ENCODE measurements around the gene VGLL1. TPM values are rescaled to one million over a fixed set of nuclear protein-coding genes. Genes with fewer than 3 reads are reported as not detected.
A peak's percentile ranks its signal among the peaks of the same experiment; 100 is the strongest.

The VGLL1 gene
- total RNA-seq, 1 donor from 2014 or later, result 0.26 TPM

GRCh38 chrX:136555694-136556093 lies 23.7 kb downstream of the VGLL1 start:
- Histone ChIP-seq H3K36me3 (ENCODE audit: control insufficient read depth, insufficient read depth, low read length) (no peaks in the 10 kb centered on the region), H3K4me3 (ENCODE audit: low read depth, low read length) (no peak overlapping the region), H3K27me3 (ENCODE audit: control insufficient read depth, insufficient read depth, low read length) (no peaks in the 10 kb centered on the region)
- FAIRE-seq, result no peak
- TF ChIP-seq CTCF (IDR thresholded peaks at IDR 0.05; ENCODE audit: insufficient read depth, low read length, severe bottlenecking), result no peak
- no peak for DNase-seq (ENCODE audit: low read depth)

GRCh38 chrX:136572030-136572429 lies 40.0 kb downstream of the VGLL1 start:
- FAIRE-seq (no peak), DNase-seq (ENCODE audit: low read depth) (no peak)
- no peak for TF ChIP-seq CTCF (IDR thresholded peaks at IDR 0.05; ENCODE audit: insufficient read depth, low read length, severe bottlenecking)
- Histone ChIP-seq H3K36me3 (ENCODE audit: control insufficient read depth, insufficient read depth, low read length) (no peaks in the 10 kb centered on the region), H3K27me3 (ENCODE audit: control insufficient read depth, insufficient read depth, low read length) (no peaks in the 10 kb centered on the region), H3K4me3 (ENCODE audit: low read depth, low read length) (no peak overlapping the region)

- no peak for FAIRE-seq
- no peak overlapping the region for H3K4me3 ChIP-seq (ENCODE audit: low read depth, low read length)
- TF ChIP-seq CTCF (IDR thresholded peaks at IDR 0.05; ENCODE audit: insufficient read depth, low read length, severe bottlenecking), result no peak
- H3K27me3 ChIP-seq (ENCODE audit: control insufficient read depth, insufficient read depth, low read length), result no peaks in the 10 kb centered on the region
- no peaks in the 10 kb centered on the region for H3K36me3 ChIP-seq (ENCODE audit: control insufficient read depth, insufficient read depth, low read length)
- DNase-seq (ENCODE audit: low read depth), result no peak
Observed at GRCh38 chrX:136574548-136574947, 42.5 kb downstream of the VGLL1 start.

- FAIRE-seq, result no peak
- no peaks in the 10 kb centered on the region for H3K36me3 ChIP-seq (ENCODE audit: control insufficient read depth, insufficient read depth, low read length)
- DNase-seq (ENCODE audit: low read depth), result peak; percentile 39
- H3K27me3 ChIP-seq (ENCODE audit: control insufficient read depth, insufficient read depth, low read length), result no peaks in the 10 kb centered on the region
- no peak overlapping the region for H3K4me3 ChIP-seq (ENCODE audit: low read depth, low read length)
- peak; percentile 81 for TF ChIP-seq CTCF (IDR thresholded peaks at IDR 0.05; ENCODE audit: insufficient read depth, low read length, severe bottlenecking)
Observed at GRCh38 chrX:136577552-136577951, 45.5 kb downstream of the VGLL1 start.

- Histone ChIP-seq H3K4me3 (ENCODE audit: low read depth, low read length) (no peak overlapping the region), H3K36me3 (ENCODE audit: control insufficient read depth, insufficient read depth, low read length) (no peaks in the 10 kb centered on the region), H3K27me3 (ENCODE audit: control insufficient read depth, insufficient read depth, low read length) (no peaks in the 10 kb centered on the region)
- no peak for FAIRE-seq
- TF ChIP-seq CTCF (IDR thresholded peaks at IDR 0.05; ENCODE audit: insufficient read depth, low read length, severe bottlenecking), result no peak
- DNase-seq (ENCODE audit: low read depth), result no peak
Observed at GRCh38 chrX:136580316-136580715, 48.3 kb downstream of the VGLL1 start.

GRCh38 chrX:136582624-136583023 lies 50.6 kb downstream of the VGLL1 start:
- no peaks in the 10 kb centered on the region for H3K27me3 ChIP-seq (ENCODE audit: control insufficient read depth, insufficient read depth, low read length)
- no peak overlapping the region for H3K4me3 ChIP-seq (ENCODE audit: low read depth, low read length)
- H3K36me3 ChIP-seq (ENCODE audit: control insufficient read depth, insufficient read depth, low read length), result no peaks in the 10 kb centered on the region
- no peak for TF ChIP-seq CTCF (IDR thresholded peaks at IDR 0.05; ENCODE audit: insufficient read depth, low read length, severe bottlenecking)
- DNase-seq (ENCODE audit: low read depth) (peak; percentile 58), FAIRE-seq (no peak)

Measured in bronchial epithelial cell (primary cell).